BE2C (cell line): ENCODE data around the gene SPSB4.

Experiments
- DNase-seq: peaks from one replicate; pipeline ENCODE4 v3.0.0-alpha.2; 2020
- H3K27me3 ChIP-seq: fragments of 250-450 bp; sonication (Bioruptor Pico); 2 replicates; pipeline ENCODE4 v1.5.1; 2020; ENCODE audit warnings: mild to moderate bottlenecking
- H3K36me3 ChIP-seq: fragments of 250-450 bp; sonication (Bioruptor Pico); 2 replicates; pipeline ENCODE4 v1.5.1; 2020; ENCODE audit warnings: mild to moderate bottlenecking
- H3K4me1 ChIP-seq: fragments of 250-450 bp; sonication (Bioruptor Pico); 2 replicates; pipeline ENCODE4 v1.5.1; 2020
- H3K4me3 ChIP-seq: 2 replicates; pipeline ENCODE4 v1.5.1; 2011; ENCODE audit warnings: low read depth, low read length
- H3K9me3 ChIP-seq: fragments of 250-450 bp; sonication (Bioruptor Pico); 2 replicates; pipeline ENCODE4 v1.5.1; 2020
- CTCF ChIP-seq: IDR thresholded peaks from 2 replicates; pipeline ENCODE4 v1.5.1; 2012; ENCODE audit warnings: mild to moderate bottlenecking, low read depth, low read length

The SPSB4 gene

GRCh38 chr3:141123677-141124410 lies 72.7 kb downstream of the SPSB4 start:
- Histone ChIP-seq H3K27me3 (no peaks in the 10 kb centered on the region), H3K9me3 (no peaks in the 10 kb centered on the region), H3K4me3 (no peak overlapping the region), H3K36me3 (no peaks in the 10 kb centered on the region; the same call in 1 of the 2 replicates), H3K4me1 (peaks cover 25% of the 10 kb centered on the region)
- DNase-seq = no peak
- TF ChIP-seq CTCF = no peak

GRCh38 chr3:141124715-141125114 lies 73.6 kb downstream of the SPSB4 start:
- no peak for DNase-seq

GRCh38 chr3:141125351-141125750 lies 74.2 kb downstream of the SPSB4 start:
- Histone ChIP-seq H3K4me3 (no peak overlapping the region), H3K36me3 (no peaks in the 10 kb centered on the region; the same call in 1 of the 2 replicates), H3K9me3 (no peaks in the 10 kb centered on the region), H3K27me3 (no peaks in the 10 kb centered on the region), H3K4me1 (peaks cover 31% of the 10 kb centered on the region)
- TF ChIP-seq CTCF = no peak
- no peak for DNase-seq

More at GRCh38 chr3:141124715-141125114, 73.6 kb downstream of the SPSB4 start:
- no peaks in the 10 kb centered on the region for H3K27me3 ChIP-seq
- H3K36me3 ChIP-seq = no peaks in the 10 kb centered on the region; the same call in 1 of the 2 replicates
- no peaks in the 10 kb centered on the region for H3K9me3 ChIP-seq
- peaks cover 31% of the 10 kb centered on the region for H3K4me1 ChIP-seq
- H3K4me3 ChIP-seq = no peak overlapping the region
- TF ChIP-seq CTCF = no peak

GRCh38 chr3:141126661-141127343 lies 75.7 kb downstream of the SPSB4 start:
- H3K36me3 ChIP-seq = no peaks in the 10 kb centered on the region; the same call in 1 of the 2 replicates
- no peak for DNase-seq
- H3K4me3 ChIP-seq = no peak overlapping the region
- H3K9me3 ChIP-seq = no peaks in the 10 kb centered on the region
- H3K4me1 ChIP-seq = peaks cover 31% of the 10 kb centered on the region
- H3K27me3 ChIP-seq = no peaks in the 10 kb centered on the region
- no peak for TF ChIP-seq CTCF

- TF ChIP-seq CTCF = peak; percentile 50
- peak; percentile 92 for DNase-seq
- no peaks in the 10 kb centered on the region for H3K27me3 ChIP-seq
These were observed 76.4 kb downstream of the SPSB4 start for GRCh38 chr3:141127344-141128125.

More at GRCh38 chr3:141127344-141128125, 76.4 kb downstream of the SPSB4 start:
- H3K4me3 ChIP-seq = peak overlapping the region; percentile 0; the same call in 1 of the 2 replicates
- no peaks in the 10 kb centered on the region; the same call in 1 of the 2 replicates for H3K36me3 ChIP-seq
- peaks cover 31% of the 10 kb centered on the region for H3K4me1 ChIP-seq
- H3K9me3 ChIP-seq = no peaks in the 10 kb centered on the region
